ENCODE results near the gene MALSU1.

Gene MALSU1

GRCh38 chr7:23284871-23285270 lies 14.3 kb upstream of the MALSU1 start:
- no peak overlapping the region for H3K27ac ChIP-seq (ENCODE audit: poor library complexity, severe bottlenecking)
- no peaks in the 10 kb centered on the region for H3K36me3 ChIP-seq (ENCODE audit: low read depth)
- ATAC-seq (ENCODE audit: low read depth) (no peak), DNase-seq (ENCODE audit: low spot score) (no peak)
- no peaks in the 10 kb centered on the region for H3K4me1 ChIP-seq (ENCODE audit: insufficient read depth, poor library complexity, severe bottlenecking)
- TF ChIP-seq CTCF (IDR thresholded peaks at IDR 0.05; ENCODE audit: poor library complexity, severe bottlenecking): no peak
- no peak overlapping the region for H3K4me3 ChIP-seq (ENCODE audit: severe bottlenecking)
- H3K9me3 ChIP-seq (ENCODE audit: severe bottlenecking): no peaks in the 10 kb centered on the region
- H3K27me3 ChIP-seq (ENCODE audit: insufficient read depth, poor library complexity, severe bottlenecking): no peaks in the 10 kb centered on the region

- H3K27ac ChIP-seq (ENCODE audit: poor library complexity, severe bottlenecking): no peak overlapping the region
- no peaks in the 10 kb centered on the region for H3K36me3 ChIP-seq (ENCODE audit: low read depth)
- H3K4me1 ChIP-seq (ENCODE audit: insufficient read depth, poor library complexity, severe bottlenecking): no peaks in the 10 kb centered on the region
- TF ChIP-seq CTCF (IDR thresholded peaks at IDR 0.05; ENCODE audit: poor library complexity, severe bottlenecking): no peak
- ATAC-seq (ENCODE audit: low read depth) (no peak), DNase-seq (ENCODE audit: low spot score) (no peak)
- no peak overlapping the region for H3K4me3 ChIP-seq (ENCODE audit: severe bottlenecking)
- no peaks in the 10 kb centered on the region for H3K27me3 ChIP-seq (ENCODE audit: insufficient read depth, poor library complexity, severe bottlenecking)
- no peaks in the 10 kb centered on the region for H3K9me3 ChIP-seq (ENCODE audit: severe bottlenecking)
Measured at GRCh38 chr7:23285657-23286646, 13.2 kb upstream of the MALSU1 start.

GRCh38 chr7:23287612-23288011 lies 11.5 kb upstream of the MALSU1 start:
- H3K27ac ChIP-seq (ENCODE audit: poor library complexity, severe bottlenecking): no peak overlapping the region
- DNase-seq (ENCODE audit: low spot score) (no peak), ATAC-seq (ENCODE audit: low read depth) (no peak)
- no peaks in the 10 kb centered on the region for H3K36me3 ChIP-seq (ENCODE audit: low read depth)
- H3K27me3 ChIP-seq (ENCODE audit: insufficient read depth, poor library complexity, severe bottlenecking): no peaks in the 10 kb centered on the region
- no peak overlapping the region for H3K4me3 ChIP-seq (ENCODE audit: severe bottlenecking)
- H3K9me3 ChIP-seq (ENCODE audit: severe bottlenecking): no peaks in the 10 kb centered on the region
- H3K4me1 ChIP-seq (ENCODE audit: insufficient read depth, poor library complexity, severe bottlenecking): no peaks in the 10 kb centered on the region
- no peak for TF ChIP-seq CTCF (IDR thresholded peaks at IDR 0.05; ENCODE audit: poor library complexity, severe bottlenecking)

- H3K4me3 ChIP-seq (ENCODE audit: severe bottlenecking): no peak overlapping the region
- no peaks in the 10 kb centered on the region for H3K27me3 ChIP-seq (ENCODE audit: insufficient read depth, poor library complexity, severe bottlenecking)
- no peak overlapping the region for H3K27ac ChIP-seq (ENCODE audit: poor library complexity, severe bottlenecking)
- no peak for ATAC-seq (ENCODE audit: low read depth)
- H3K9me3 ChIP-seq (ENCODE audit: severe bottlenecking): no peaks in the 10 kb centered on the region
- no peaks in the 10 kb centered on the region for H3K36me3 ChIP-seq (ENCODE audit: low read depth)
- H3K4me1 ChIP-seq (ENCODE audit: insufficient read depth, poor library complexity, severe bottlenecking): no peaks in the 10 kb centered on the region
- TF ChIP-seq CTCF (IDR thresholded peaks at IDR 0.05; ENCODE audit: poor library complexity, severe bottlenecking): no peak
- no peak for DNase-seq (ENCODE audit: low spot score)
Measured at GRCh38 chr7:23290993-23291392, 8.1 kb upstream of the MALSU1 start.
